H9 (cell line): ENCODE measurements around the gene GRID1. TPM values are rescaled to one million over a fixed set of nuclear protein-coding genes. Genes with fewer than 3 reads are reported as not detected.

Experiments used
- DNase-seq: peaks from one replicate; pipeline ENCODE4 v3.0.0-alpha.2; 2017
- H2AFZ ChIP-seq: one replicate; pipeline ENCODE4 v1.6.1; 2013; ENCODE audit warnings: mild to moderate bottlenecking, low read length, control low read depth, moderate library complexity
- H2AK5ac ChIP-seq: 2 replicates; pipeline ENCODE4 v1.6.1; 2013; ENCODE audit warnings: low read length, control low read depth, mixed read lengths; ENCODE audit not compliant: insufficient read length
- H2BK120ac ChIP-seq: one replicate; pipeline ENCODE4 v1.6.1; 2013; ENCODE audit warnings: low read depth, mild to moderate bottlenecking, low read length, control low read depth, inconsistent platforms; ENCODE audit not compliant: poor library complexity, severe bottlenecking
- H2BK12ac ChIP-seq: 2 replicates; pipeline ENCODE4 v1.6.1; 2013; ENCODE audit warnings: low read length, control low read depth, mixed read lengths, low read depth; ENCODE audit not compliant: insufficient read length
- H2BK15ac ChIP-seq: 2 replicates; pipeline ENCODE4 v1.6.1; 2013; ENCODE audit warnings: low read depth, low read length, control low read depth
- H2BK20ac ChIP-seq: one replicate; pipeline ENCODE4 v1.6.1; 2013; ENCODE audit warnings: low read depth, mild to moderate bottlenecking, low read length, control low read depth, inconsistent platforms; ENCODE audit not compliant: poor library complexity, severe bottlenecking
- H2BK5ac ChIP-seq: 2 replicates; pipeline ENCODE4 v1.6.1; 2013; ENCODE audit warnings: low read length, control low read depth, mixed read lengths; ENCODE audit not compliant: insufficient read length
- H3K14ac ChIP-seq: 2 replicates; pipeline ENCODE4 v1.6.1; 2013; ENCODE audit warnings: low read length, control low read depth; ENCODE audit not compliant: insufficient read depth
- H3K18ac ChIP-seq: 2 replicates; pipeline ENCODE4 v1.6.1; 2013; ENCODE audit warnings: low read depth, mild to moderate bottlenecking, mixed read lengths, low read length, control low read depth; ENCODE audit not compliant: insufficient read length
- H3K23ac ChIP-seq: 2 replicates; pipeline ENCODE4 v1.6.1; 2013; ENCODE audit warnings: low read length, control low read depth, mixed read lengths, low read depth; ENCODE audit not compliant: insufficient read length
- H3K23me2 ChIP-seq: 2 replicates; pipeline ENCODE4 v1.6.1; 2013; ENCODE audit warnings: low read depth, mild to moderate bottlenecking, mixed read lengths, low read length, control low read depth; ENCODE audit not compliant: insufficient read length, poor library complexity, severe bottlenecking
- H3K27ac ChIP-seq: 2 replicates; pipeline ENCODE4 v1.5.1; 2013; ENCODE audit warnings: low read length, control low read depth, mixed read lengths, low read depth; ENCODE audit not compliant: insufficient read length
- H3K27me3 ChIP-seq: 2 replicates; pipeline ENCODE4 v1.6.1; 2013; ENCODE audit warnings: low read length, control low read depth, inconsistent platforms; ENCODE audit not compliant: insufficient read depth
- H3K4ac ChIP-seq: 2 replicates; pipeline ENCODE4 v1.6.1; 2013; ENCODE audit warnings: low read depth, mild to moderate bottlenecking, control low read depth, inconsistent platforms, low read length, moderate library complexity
- H3K4me1 ChIP-seq: 2 replicates; pipeline ENCODE4 v1.6.1; 2013; ENCODE audit warnings: low read length, control low read depth, inconsistent platforms; ENCODE audit not compliant: insufficient read depth
- H3K4me2 ChIP-seq: 2 replicates; pipeline ENCODE4 v1.6.1; 2013; ENCODE audit warnings: low read length, control low read depth, mixed read lengths; ENCODE audit not compliant: insufficient read length, insufficient read depth
- H3K56ac ChIP-seq: 2 replicates; pipeline ENCODE4 v1.6.1; 2013; ENCODE audit warnings: low read depth, mild to moderate bottlenecking, mixed read lengths, low read length, control low read depth; ENCODE audit not compliant: insufficient read length
- H3K79me1 ChIP-seq: 2 replicates; pipeline ENCODE4 v1.6.1; 2013; ENCODE audit warnings: low read depth, mild to moderate bottlenecking, moderate library complexity, low read length, control low read depth, inconsistent platforms; ENCODE audit not compliant: insufficient read depth, poor library complexity, severe bottlenecking
- H3K79me2 ChIP-seq: 2 replicates; pipeline ENCODE4 v1.6.1; 2013; ENCODE audit warnings: low read length, control low read depth, inconsistent platforms; ENCODE audit not compliant: insufficient read depth
- H3K9ac ChIP-seq: 2 replicates; pipeline ENCODE4 v1.6.1; 2013; ENCODE audit warnings: low read length, control low read depth, mixed read lengths; ENCODE audit not compliant: insufficient read length; ENCODE audit errors: extremely low read depth
- H3K9me3 ChIP-seq: one replicate; pipeline ENCODE4 v1.6.1; 2013; ENCODE audit warnings: low read depth, low read length, inconsistent platforms; ENCODE audit not compliant: control insufficient read depth
- H3T11ph ChIP-seq: one replicate; pipeline ENCODE4 v1.6.1; 2013; ENCODE audit warnings: mild to moderate bottlenecking, low read length, control low read depth, inconsistent platforms
- H4K20me1 ChIP-seq: one replicate; pipeline ENCODE4 v1.6.1; 2013; ENCODE audit not compliant: control insufficient read depth, insufficient read length, insufficient read depth
- H4K5ac ChIP-seq: 2 replicates; pipeline ENCODE4 v1.6.1; 2013; ENCODE audit warnings: low read depth, mild to moderate bottlenecking, mixed read lengths, low read length, control low read depth; ENCODE audit not compliant: insufficient read length
- H4K8ac ChIP-seq: replicated peaks from 2 replicates; pipeline ENCODE4 v1.6.1; 2013; ENCODE audit warnings: low read length, control low read depth, mixed read lengths, low read depth; ENCODE audit not compliant: insufficient read length
- H4K91ac ChIP-seq: 2 replicates; pipeline ENCODE4 v1.6.1; 2013; ENCODE audit warnings: low read depth, mild to moderate bottlenecking, moderate library complexity, mixed read lengths, low read length, control low read depth; ENCODE audit not compliant: insufficient read length
- H3K27ac Mint-ChIP-seq, 3 experiments: 2 replicates in 2 of 3; 3 replicates in 1 of 3; pipeline ENCODE4 v1.8.0; 2020 to 2021; ENCODE audit warnings: mixed read lengths in 3 of 3, mild to moderate bottlenecking in 1 of 3, moderate library complexity in 1 of 3
- H3K27me3 Mint-ChIP-seq: 2 replicates; pipeline ENCODE4 v1.8.0; 2021; ENCODE audit warnings: low read depth, mild to moderate bottlenecking, moderate library complexity, mixed read lengths
- H3K36me3 Mint-ChIP-seq, 3 experiments: 2 replicates in 2 of 3; 3 replicates in 1 of 3; pipeline ENCODE4 v1.8.0; 2020 to 2021; ENCODE audit warnings: low read depth in 3 of 3, mixed read lengths in 3 of 3; ENCODE audit not compliant: insufficient read depth in 1 of 3
- H3K4me1 Mint-ChIP-seq, 2 experiments: 2 replicates each; pipeline ENCODE4 v1.8.0; 2020; ENCODE audit warnings: mixed read lengths in 2 of 2
- H3K4me3 Mint-ChIP-seq, 2 experiments: 2 replicates in 1 of 2; 3 replicates in 1 of 2; pipeline ENCODE4 v1.8.0; 2020 to 2021; ENCODE audit warnings: mild to moderate bottlenecking in 2 of 2, mixed read lengths in 2 of 2, moderate library complexity in 1 of 2
- H3K9me3 Mint-ChIP-seq, 2 experiments: 2 replicates in 1 of 2; 3 replicates in 1 of 2; pipeline ENCODE4 v1.8.0; 2020; ENCODE audit warnings: mild to moderate bottlenecking in 2 of 2, mixed read lengths in 2 of 2, moderate library complexity in 1 of 2
- CTCF ChIP-seq: fragments of 200-600 bp; sonication (generic); conservative IDR thresholded peaks from 3 replicates; pipeline ENCODE4 v1.8.0; 2021; ENCODE audit warnings: antibody characterized with exemption, mild to moderate bottlenecking
- WGBS: extraction: QIAGEN DNeasy Blood & Tissue Kit; methylation state at CpG from one replicate; pipeline ENCODE4 v1.1.7; 2013; ENCODE audit warnings: missing lambda C conversion rate, low lambda C conversion rate, mixed read lengths; ENCODE audit not compliant: insufficient read length; ENCODE audit errors: extremely low coverage; 5-methylcytosine and 5-hydroxymethylcytosine counted together
- total RNA-seq: library from RNA; stranded (reverse); gene quantifications from 2 replicates; pipeline ENCODE4 v1.2.1, GENCODE V29; 2021

GRID1 gene
- total RNA-seq, 1 experiment from 2014 or later = 0.35 TPM

DNA sequence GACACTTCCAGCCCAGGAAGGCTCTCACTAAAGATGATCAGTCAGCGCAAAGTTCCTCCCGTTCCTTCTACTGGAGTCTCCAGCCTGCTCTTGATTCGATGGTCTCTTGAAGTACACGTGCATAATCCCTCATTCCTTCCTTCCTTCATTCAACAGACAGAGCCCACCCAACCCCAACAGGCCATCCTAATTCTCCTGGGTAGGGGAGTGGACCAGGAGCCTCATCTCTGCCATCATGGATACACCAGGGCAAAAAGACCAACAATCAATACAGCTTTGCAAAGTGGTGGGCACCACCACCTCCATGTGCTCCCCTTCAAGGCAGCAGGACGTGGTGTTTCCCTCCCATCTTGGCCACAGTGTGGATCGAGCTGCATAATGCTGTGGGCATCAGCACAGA, 446.3 kb downstream of the GRID1 start:
- H4K91ac ChIP-seq = no peak overlapping the region
- H3K27ac Mint-ChIP-seq = no peak overlapping the region

More for the DNA sequence above, 446.3 kb downstream of the GRID1 start:
- Histone ChIP-seq H3K79me2 (no peaks in the 10 kb centered on the region), H2AK5ac (no peak overlapping the region), H3K27ac (no peak overlapping the region), H2AFZ (no peak overlapping the region), H3K23me2 (no peaks in the 10 kb centered on the region), H2BK5ac (no peak overlapping the region), H3K4me2 (no peak overlapping the region), H3K56ac (no peak overlapping the region), H2BK12ac (no peak overlapping the region), H2BK15ac (no peak overlapping the region), H3K79me1 (no peaks in the 10 kb centered on the region), H3T11ph (no peak overlapping the region), H2BK120ac (no peak overlapping the region), H3K9ac (no peak overlapping the region), H4K20me1 (no peaks in the 10 kb centered on the region), H2BK20ac (no peak overlapping the region), H3K18ac (no peak overlapping the region), H3K27me3 (no peaks in the 10 kb centered on the region), H3K23ac (no peak overlapping the region), H3K4me1 (peaks cover 3% of the 10 kb centered on the region; the same call in 1 of the 2 replicates), H4K8ac (no peak overlapping the region), H3K9me3 (no peaks in the 10 kb centered on the region), H3K14ac (no peak overlapping the region), H3K4ac (no peak overlapping the region), H4K5ac (no peak overlapping the region)
- DNase-seq = no peak
- H3K4me3 Mint-ChIP-seq = no peak overlapping the region
- no peak for TF ChIP-seq CTCF
- H3K27me3 Mint-ChIP-seq = no peaks in the 10 kb centered on the region; the same call in 1 of the 2 replicates
- H3K4me1 Mint-ChIP-seq = peaks cover 11 to 17% of the 10 kb centered on the region in 2 experiments
- H3K9me3 Mint-ChIP-seq = no peaks in the 10 kb centered on the region
- no peaks in the 10 kb centered on the region for H3K36me3 Mint-ChIP-seq
- no CpG with 5 or more reads among the region's 6 CpGs for WGBS
